PC-9 (cell line): Measurements from ENCODE around the gene PCSK5. TPM values are rescaled to one million over a fixed set of nuclear protein-coding genes. Genes with fewer than 3 reads are reported as not detected.

Source experiments
- BruUV-seq: library from RNA; stranded (reverse); fragments of 400-500 nt; replicated peaks from 2 replicates; lab custom pipeline; 2021; lab: Mats Ljungman, UMichigan
- CTCF ChIA-PET: fragments of 300-600 bp; sonication (Branson Sonifier 250); formaldehyde crosslinking; loops from one replicate; lab custom pipeline; 2022; ENCODE audit warnings: antibody characterized with exemption; lab: Charles Lee
- POLR2A ChIA-PET: fragments of 300-600 bp; sonication (Branson Sonifier 250); formaldehyde crosslinking; loops from one replicate; lab custom pipeline; 2022; ENCODE audit warnings: antibody characterized with exemption; ENCODE audit not compliant: unreplicated experiment; lab: Charles Lee
- DNase-seq, 2 experiments: peaks; one replicate each; pipeline versions ENCODE4 v3.0.0 to v3.0.0-alpha.2; 2015 to 2022; ENCODE audit warnings: mixed read lengths in 1 of 2
- H2AFZ ChIP-seq: fragments of 200-600 bp; sonication (generic); 2 replicates; pipeline ENCODE4 v1.8.1; 2017; ENCODE audit warnings: antibody characterized with exemption
- H3F3A ChIP-seq: fragments of 200-600 bp; sonication (generic); 2 replicates; pipeline ENCODE4 v1.8.1; 2017; ENCODE audit warnings: antibody characterized with exemption, mild to moderate bottlenecking, low read depth; ENCODE audit not compliant: insufficient read depth
- H3K27ac ChIP-seq: fragments of 200-600 bp; sonication (generic); 2 replicates; pipeline ENCODE4 v1.6.1; 2016; ENCODE audit warnings: mixed run types
- H3K27me3 ChIP-seq: fragments of 200-600 bp; sonication (generic); 2 replicates; pipeline ENCODE4 v1.6.1; 2016; ENCODE audit warnings: low read depth, mixed run types; ENCODE audit not compliant: insufficient read depth
- H3K36me3 ChIP-seq: fragments of 200-600 bp; sonication (generic); 2 replicates; pipeline ENCODE4 v1.6.1; 2016; ENCODE audit warnings: low read depth, mixed run types
- H3K4me1 ChIP-seq: fragments of 200-600 bp; sonication (generic); replicated peaks from 2 replicates; pipeline ENCODE4 v1.6.1; 2016; ENCODE audit warnings: mixed run types; ENCODE audit not compliant: insufficient read depth
- H3K4me2 ChIP-seq: fragments of 200-600 bp; sonication (generic); 2 replicates; pipeline ENCODE4 v1.6.1; 2017; ENCODE audit warnings: mixed run types
- H3K4me3 ChIP-seq: fragments of 200-600 bp; sonication (generic); 2 replicates; pipeline ENCODE4 v1.6.1; 2016; ENCODE audit warnings: mixed run types
- H3K79me2 ChIP-seq: fragments of 200-600 bp; sonication (generic); 2 replicates; pipeline ENCODE4 v1.6.1; 2017; ENCODE audit warnings: low read depth, mixed run types
- H3K9me2 ChIP-seq: fragments of 200-600 bp; sonication (generic); 2 replicates; pipeline ENCODE4 v1.8.1; 2017; ENCODE audit warnings: mild to moderate bottlenecking; ENCODE audit not compliant: insufficient read depth
- H3K9me3 ChIP-seq: fragments of 200-600 bp; sonication (generic); 2 replicates; pipeline ENCODE4 v1.8.1; 2016; ENCODE audit warnings: low read depth; ENCODE audit not compliant: insufficient read depth
- H4K20me1 ChIP-seq: fragments of 200-600 bp; sonication (generic); 2 replicates; pipeline ENCODE4 v1.8.1; 2017; ENCODE audit not compliant: insufficient read depth
- EZH2 ChIP-seq: fragments of 200-600 bp; sonication (generic); IDR thresholded peaks from 2 replicates; pipeline ENCODE4 v1.8.0; 2017; ENCODE audit warnings: antibody characterized with exemption, low read depth
- intact Hi-C: fragments of 100-400 bp; cut with micrococcal nuclease; formaldehyde crosslinking; loops from one replicate; pipeline ENCODE4 v1.10.0; 2022; ENCODE audit not compliant: unreplicated experiment
- total RNA-seq: library from RNA; stranded (reverse); gene quantifications from 2 replicates; pipeline ENCODE4 v1.2.3, GENCODE V29; 2021
- TF ChIP-seq, protein P1 (sequence below): fragments of 200-600 bp; sonication (generic); conservative IDR thresholded peaks from 2 replicates; pipeline ENCODE4 v1.6.1; 2017; ENCODE audit warnings: mixed run types, antibody characterized with exemption, mild to moderate bottlenecking, moderate library complexity

PCSK5 gene
- total RNA-seq, 1 experiment from 2014 or later: 8.2 TPM

DNA sequence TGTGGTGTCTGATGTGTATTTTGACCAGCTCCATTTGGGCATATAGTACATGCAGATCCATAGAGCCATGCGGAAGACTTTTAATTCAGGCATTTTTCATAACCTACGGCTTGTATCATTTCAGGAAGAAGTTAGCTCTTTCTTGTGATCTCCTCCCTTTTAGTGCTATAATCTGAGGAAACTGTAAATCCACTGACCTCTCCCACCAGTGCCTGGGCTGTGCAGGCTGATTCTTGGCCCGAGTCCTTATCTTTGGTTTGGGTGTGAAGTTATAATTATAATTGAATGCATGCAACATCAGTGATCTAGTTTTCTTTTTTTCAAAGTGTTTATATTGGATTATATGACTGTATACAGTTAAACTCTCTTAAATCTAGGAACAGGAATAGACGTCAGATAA, 247.9 kb downstream of the PCSK5 start:
- intact Hi-C loops: no loop called here

DNA sequence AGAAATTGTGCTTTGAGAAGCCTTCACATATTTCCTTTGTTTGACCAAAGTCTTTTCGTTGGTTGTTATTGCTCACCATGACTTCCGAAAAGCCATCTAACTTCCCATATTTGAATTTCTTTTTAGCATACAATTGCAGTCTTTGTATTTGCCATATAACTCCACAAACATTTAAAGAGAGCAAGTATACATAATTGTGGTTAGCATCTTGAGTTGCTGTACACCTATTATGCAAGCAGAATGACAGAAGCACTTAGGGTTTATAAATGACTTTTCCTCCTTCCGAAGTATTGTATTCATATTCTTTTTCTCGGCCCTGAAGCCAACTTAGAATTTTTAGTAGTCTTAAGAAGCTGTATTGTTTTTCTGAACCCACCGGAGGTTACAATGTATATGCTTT, 253.4 kb downstream of the PCSK5 start:
- Histone ChIP-seq H3K79me2 (no peaks in the 10 kb centered on the region), H4K20me1 (no peaks in the 10 kb centered on the region; the same call in 1 of the 2 replicates), H3F3A (no peaks in the 10 kb centered on the region), H3K9me2 (peaks cover 3% of the 10 kb centered on the region; the same call in 1 of the 2 replicates), H3K9me3 (no peaks in the 10 kb centered on the region), H3K36me3 (no peaks in the 10 kb centered on the region), H2AFZ (no peak overlapping the region), H3K4me1 (no peaks in the 10 kb centered on the region), H3K4me2 (no peak overlapping the region), H3K27me3 (no peaks in the 10 kb centered on the region), H3K4me3 (no peak overlapping the region), H3K27ac (no peak overlapping the region)
- intact Hi-C loops: no loop called here
- ChIA-PET POLR2A (interaction anchor here (0.6 kb wide), 1 partner anchor 317 kb away, joined by 14 read pairs; no protein-coding TSS in a partner anchor), CTCF (no interaction called here)
- BruUV-seq: no TSS peak
- TF ChIP-seq, protein P1, sequence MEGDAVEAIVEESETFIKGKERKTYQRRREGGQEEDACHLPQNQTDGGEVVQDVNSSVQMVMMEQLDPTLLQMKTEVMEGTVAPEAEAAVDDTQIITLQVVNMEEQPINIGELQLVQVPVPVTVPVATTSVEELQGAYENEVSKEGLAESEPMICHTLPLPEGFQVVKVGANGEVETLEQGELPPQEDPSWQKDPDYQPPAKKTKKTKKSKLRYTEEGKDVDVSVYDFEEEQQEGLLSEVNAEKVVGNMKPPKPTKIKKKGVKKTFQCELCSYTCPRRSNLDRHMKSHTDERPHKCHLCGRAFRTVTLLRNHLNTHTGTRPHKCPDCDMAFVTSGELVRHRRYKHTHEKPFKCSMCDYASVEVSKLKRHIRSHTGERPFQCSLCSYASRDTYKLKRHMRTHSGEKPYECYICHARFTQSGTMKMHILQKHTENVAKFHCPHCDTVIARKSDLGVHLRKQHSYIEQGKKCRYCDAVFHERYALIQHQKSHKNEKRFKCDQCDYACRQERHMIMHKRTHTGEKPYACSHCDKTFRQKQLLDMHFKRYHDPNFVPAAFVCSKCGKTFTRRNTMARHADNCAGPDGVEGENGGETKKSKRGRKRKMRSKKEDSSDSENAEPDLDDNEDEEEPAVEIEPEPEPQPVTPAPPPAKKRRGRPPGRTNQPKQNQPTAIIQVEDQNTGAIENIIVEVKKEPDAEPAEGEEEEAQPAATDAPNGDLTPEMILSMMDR: no peak
- no peak for TF ChIP-seq EZH2
- DNase-seq: no peak

More for the DNA sequence above, 247.9 kb downstream of the PCSK5 start:
- BruUV-seq: no TSS peak
- no peak overlapping the region for H3K4me3 ChIP-seq
- peaks cover under 1% of the 10 kb centered on the region; the same call in 1 of the 2 replicates for H3K9me2 ChIP-seq
- POLR2A ChIA-PET: no interaction called here
- no peaks in the 10 kb centered on the region for H3K79me2 ChIP-seq
- no peak overlapping the region for H3K4me2 ChIP-seq
- no peaks in the 10 kb centered on the region for H3F3A ChIP-seq
- H3K9me3 ChIP-seq: no peaks in the 10 kb centered on the region
- no peak overlapping the region for H3K27ac ChIP-seq
- no peaks in the 10 kb centered on the region for H3K27me3 ChIP-seq
- CTCF ChIA-PET: no interaction called here
- DNase-seq: no peak
- H3K36me3 ChIP-seq: no peaks in the 10 kb centered on the region
- no peak for TF ChIP-seq EZH2
- TF ChIP-seq, protein P1: no peak
- no peaks in the 10 kb centered on the region; the same call in 1 of the 2 replicates for H4K20me1 ChIP-seq
- no peak overlapping the region for H2AFZ ChIP-seq
- H3K4me1 ChIP-seq: peaks cover 11% of the 10 kb centered on the region

DNA sequence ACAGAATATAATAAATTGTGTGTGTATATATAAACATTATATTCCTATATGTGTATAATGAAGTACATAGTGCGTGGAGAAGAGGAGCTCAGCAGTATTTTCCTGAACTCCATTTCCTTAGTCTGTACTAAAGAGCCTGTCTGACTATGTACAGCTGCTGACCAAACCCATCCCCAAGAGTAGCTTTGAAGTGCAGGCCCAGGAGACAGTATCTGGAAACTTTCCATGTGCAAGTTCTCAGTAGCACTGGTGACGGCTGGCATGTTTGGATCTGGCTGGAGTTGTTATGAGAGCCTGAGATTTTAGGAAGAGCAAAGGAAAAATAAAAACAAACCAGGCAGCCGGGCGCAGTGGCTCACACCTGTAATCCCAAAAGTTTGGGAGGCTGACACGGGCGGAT, 259.5 kb downstream of the PCSK5 start:
- intact Hi-C loops: loop anchor here (10.0 kb wide), 1 partner anchor 65 kb away; no protein-coding TSS in a partner anchor
- H3K9me2 ChIP-seq: no peaks in the 10 kb centered on the region
- no TSS peak for BruUV-seq
- H3K4me2 ChIP-seq: no peak overlapping the region
- CTCF ChIA-PET: no interaction called here
- H3F3A ChIP-seq: no peaks in the 10 kb centered on the region
- POLR2A ChIA-PET: no interaction called here
- no peaks in the 10 kb centered on the region for H4K20me1 ChIP-seq
- H3K27me3 ChIP-seq: no peaks in the 10 kb centered on the region
- no peak overlapping the region for H2AFZ ChIP-seq
- no peak for TF ChIP-seq EZH2
- TF ChIP-seq, protein P1: no peak
- no peaks in the 10 kb centered on the region for H3K36me3 ChIP-seq
- H3K4me3 ChIP-seq: no peak overlapping the region
- H3K27ac ChIP-seq: no peak overlapping the region
- no peaks in the 10 kb centered on the region for H3K4me1 ChIP-seq
- no peak for DNase-seq
- H3K9me3 ChIP-seq: no peaks in the 10 kb centered on the region
- no peaks in the 10 kb centered on the region for H3K79me2 ChIP-seq
